Suppressor macrophage treated with lipopolysaccharide for 4 hours (primary cell): ENCODE results near the gene FAM53A.

ENCODE experiments used
- DNase-seq: peaks from one replicate; pipeline ENCODE4 v3.0.0-alpha.2; 2020

FAM53A gene, protein sequence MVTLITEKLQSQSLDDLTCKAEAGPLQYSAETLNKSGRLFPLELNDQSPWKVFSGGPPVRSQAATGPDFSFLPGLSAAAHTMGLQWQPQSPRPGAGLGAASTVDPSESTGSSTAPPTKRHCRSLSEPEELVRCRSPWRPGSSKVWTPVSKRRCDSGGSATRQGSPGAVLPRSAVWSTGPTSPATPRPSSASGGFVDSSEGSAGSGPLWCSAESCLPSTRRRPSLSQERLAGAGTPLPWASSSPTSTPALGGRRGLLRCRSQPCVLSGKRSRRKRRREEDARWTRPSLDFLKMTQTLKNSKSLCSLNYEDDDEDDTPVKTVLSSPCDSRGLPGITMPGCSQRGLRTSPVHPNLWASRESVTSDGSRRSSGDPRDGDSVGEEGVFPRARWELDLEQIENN

DNA sequence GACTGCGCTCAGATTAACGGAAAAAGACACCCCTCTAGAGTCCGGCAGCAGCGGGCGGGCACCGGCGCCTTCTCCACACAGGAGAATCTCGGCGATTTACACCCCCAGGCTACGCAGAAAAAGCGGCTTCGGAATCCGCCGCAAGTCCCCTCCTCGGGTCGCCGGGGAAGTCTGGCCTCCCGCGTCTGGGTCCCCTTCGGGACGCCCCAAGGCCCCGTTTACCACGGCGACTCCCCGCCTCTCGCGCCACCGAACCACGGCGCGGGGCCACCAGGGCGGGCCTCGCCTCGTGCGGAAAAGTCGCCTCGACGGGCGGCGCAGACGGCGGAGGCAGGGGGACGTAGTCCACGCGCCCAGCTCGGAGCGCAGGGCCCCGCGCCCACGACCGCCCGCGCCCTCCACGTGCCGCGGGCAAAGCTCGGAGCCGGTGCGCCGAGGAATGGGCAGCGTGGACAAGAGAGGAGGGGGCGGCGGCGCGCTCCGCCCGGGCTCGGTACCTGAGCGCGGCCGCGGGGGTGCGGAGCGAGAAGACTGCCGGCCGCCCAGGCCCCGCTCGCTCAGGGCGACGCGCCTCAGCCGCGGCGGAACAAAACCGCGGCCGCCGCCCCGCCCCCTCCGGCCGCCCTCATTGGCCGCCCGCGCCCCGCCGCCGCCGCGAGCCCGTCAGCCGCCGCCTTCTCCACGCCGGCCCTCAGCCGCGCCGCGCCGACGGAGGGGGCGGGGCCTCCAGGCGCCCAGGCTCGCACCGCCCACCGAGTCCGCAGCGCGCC is at the start of gene FAM53A:
Gene FAM53A (minus strand): TSS at position 578 of the 770 bp plus-strand sequence. CDS start 15,572 bp downstream, outside the sequence.
- peak; percentile 95 for DNase-seq

DNA sequence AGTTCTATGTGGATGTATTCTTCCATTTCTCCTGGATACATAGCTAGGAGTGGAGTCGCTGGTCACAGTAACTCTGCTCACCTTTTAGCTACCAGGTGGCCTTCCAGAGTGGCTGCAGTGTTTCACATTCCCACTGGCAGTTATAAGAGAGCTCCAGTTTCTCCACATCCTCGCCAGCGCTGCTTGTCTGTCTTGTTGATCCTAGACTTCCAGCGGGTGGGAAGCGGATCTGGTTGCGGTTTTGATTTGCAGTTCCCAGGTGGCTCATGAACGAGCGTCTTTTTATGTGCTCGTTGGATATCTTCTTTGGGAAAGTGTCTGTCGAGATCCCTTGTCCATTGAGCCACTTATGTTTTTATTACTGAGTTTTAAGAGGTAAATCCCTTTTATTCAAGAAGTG is 48.8 kb upstream of the FAM53A start:
- DNase-seq: no peak

DNA sequence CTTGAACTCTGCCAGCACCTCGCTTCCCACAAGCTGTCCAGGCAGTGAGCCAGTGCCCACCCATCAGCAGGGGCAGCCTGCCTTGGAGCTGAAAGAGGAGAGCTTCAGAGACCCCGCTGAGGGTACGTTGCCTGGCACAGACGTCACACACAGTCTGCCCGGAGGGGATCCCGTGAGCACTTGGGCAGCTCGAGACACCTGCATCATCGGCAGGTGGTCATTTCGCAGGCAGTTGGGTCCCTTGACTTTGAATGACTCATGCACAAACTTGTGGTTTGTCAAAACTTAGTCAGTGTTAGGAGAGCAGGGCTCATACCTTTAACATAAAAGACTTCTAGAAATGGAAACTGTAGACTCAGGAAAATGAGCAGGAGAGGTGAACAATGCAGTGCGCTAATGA is 47.1 kb upstream of the FAM53A start:
- DNase-seq: no peak

DNA sequence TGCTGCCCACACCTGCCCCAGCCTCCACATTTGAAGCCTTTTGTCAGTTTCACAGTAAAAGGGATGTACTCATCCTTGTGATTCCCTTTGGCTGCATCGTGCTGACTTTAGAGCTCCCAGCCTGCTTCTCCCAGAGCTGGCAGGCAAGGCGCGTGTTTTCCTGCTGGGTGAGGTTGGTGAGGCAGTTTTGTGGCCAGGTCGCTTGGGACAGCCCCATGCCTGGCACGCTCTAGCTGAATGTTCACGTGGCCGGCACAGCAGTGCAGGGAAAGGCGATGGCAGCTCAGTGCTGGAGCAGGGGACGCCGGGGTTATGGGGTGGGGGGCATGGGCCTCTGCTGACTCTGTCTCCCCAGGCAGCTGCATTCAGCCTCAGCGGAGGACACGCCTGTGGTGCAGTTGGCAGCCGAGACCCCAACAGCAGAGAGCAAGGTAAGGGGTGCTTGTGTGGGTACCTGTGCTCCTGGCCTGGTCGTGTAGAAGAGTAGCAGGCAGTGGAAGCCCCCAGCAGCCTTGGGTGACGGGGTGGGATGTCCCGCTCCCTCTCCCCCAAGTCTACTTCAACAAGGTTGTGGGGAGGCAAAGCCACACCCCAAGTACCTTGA is 46.5 kb upstream of the FAM53A start:
- no peak for DNase-seq

DNA sequence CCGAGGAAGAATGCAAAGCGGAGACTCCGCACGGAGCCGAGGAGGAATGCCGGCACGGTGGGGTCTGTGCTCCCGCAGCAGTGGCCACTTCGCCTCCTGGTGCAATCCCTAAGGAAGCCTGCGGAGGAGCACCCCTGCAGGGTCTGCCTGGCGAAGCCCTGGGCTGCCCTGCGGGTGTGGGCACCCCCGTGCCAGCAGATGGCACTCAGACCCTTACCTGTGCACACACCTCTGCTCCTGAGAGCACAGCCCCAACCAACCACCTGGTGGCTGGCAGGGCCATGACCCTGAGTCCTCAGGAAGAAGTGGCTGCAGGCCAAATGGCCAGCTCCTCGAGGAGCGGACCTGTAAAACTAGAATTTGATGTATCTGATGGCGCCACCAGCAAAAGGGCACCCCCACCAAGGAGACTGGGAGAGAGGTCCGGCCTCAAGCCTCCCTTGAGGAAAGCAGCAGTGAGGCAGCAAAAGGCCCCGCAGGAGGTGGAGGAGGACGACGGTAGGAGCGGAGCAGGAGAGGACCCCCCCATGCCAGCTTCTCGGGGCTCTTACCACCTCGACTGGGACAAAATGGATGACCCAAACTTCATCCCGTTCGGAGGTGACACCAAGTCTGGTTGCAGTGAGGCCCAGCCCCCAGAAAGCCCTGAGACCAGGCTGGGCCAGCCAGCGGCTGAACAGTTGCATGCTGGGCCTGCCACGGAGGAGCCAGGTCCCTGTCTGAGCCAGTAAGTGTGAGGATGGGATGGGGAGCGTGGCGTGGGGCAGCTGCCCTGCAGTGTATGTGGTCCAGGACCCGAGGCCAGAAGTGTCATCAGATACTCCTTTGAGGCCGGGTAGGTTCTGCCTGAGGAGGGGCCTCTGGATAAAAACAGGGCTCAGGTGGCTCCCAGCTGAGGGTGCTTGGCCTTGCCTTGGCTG is 44.2 kb upstream of the FAM53A start:
- no peak for DNase-seq

DNA sequence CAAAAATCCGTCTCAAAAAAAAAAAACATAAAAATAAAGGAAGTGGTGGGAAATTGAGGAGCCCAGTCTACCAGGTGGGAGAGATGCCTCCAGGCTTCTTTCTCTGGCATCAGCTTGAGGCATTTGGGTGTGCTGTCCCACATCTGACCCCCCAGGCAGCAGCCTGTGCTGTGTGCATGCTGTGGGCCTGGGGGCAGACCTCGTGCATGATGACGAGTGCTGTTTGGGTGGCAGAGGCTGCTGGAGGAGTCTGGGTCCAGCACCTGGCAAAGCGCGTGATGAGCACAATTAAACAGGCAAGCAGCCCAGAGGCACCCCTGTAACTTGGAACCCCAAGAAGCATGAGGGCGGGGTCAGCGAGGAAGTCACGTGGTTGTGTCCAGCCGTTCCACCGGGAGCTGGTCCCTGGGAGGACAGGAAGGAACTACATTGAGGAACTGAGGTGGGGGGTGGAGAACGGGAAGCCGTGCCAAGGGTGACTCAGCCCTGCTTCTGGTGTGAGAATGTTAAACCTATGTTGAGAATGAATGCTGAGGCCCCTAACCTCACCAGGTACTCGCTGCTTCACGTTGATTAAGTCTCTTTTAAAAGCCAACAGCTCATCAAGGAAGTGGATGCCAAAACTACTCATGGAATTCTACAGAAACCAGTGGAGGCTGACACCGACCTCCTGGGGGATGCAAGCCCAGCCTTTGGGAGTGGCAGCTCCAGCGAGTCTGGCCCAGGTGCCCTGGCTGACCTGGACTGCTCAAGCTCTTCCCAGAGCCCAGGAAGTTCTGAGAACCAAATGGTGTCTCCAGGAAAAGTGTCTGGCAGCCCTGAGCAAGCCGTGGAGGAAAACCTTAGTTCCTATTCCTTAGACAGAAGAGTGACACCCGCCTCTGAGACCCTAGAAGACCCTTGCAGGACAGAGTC is 43.3 kb upstream of the FAM53A start:
- peak; percentile 79 for DNase-seq

DNA sequence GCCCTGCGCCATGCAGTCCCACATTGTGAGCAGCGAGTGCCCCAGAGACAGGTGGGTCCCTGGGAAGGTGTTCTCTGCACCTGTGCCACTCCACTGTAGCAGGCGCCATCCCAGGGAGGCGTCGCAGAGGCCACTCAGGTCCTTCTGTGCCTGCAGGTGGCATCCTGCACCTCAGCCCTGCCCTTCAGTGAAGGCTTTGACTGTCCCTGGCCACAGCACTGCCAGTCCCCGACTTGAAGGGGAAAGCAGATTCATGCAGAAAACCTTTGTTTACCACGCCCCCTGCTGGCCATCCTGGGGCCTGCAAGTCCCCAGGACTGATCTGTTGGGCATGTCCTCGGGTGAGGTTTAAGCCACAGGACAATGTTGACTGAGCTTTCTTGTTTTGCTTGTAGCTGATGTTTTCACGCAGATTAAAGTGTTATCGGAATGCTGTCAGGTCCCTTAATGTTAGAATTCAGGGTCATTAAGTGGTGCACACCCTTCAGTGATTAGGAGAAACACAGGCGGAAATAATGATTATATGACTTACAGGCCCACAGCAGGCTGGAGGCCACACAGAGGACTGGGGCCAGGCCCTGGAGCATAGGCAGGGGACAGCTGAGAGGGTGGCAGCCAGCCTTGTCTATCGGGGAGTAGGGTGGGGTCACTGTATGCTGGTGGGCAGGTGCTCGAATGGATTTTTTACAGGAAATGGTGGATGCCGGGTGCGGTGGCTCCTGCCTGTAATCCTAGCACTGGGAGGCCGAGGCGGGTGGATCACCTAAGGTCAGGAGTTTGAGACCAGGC is 42.2 kb upstream of the FAM53A start:
- peak; percentile 93 for DNase-seq

DNA sequence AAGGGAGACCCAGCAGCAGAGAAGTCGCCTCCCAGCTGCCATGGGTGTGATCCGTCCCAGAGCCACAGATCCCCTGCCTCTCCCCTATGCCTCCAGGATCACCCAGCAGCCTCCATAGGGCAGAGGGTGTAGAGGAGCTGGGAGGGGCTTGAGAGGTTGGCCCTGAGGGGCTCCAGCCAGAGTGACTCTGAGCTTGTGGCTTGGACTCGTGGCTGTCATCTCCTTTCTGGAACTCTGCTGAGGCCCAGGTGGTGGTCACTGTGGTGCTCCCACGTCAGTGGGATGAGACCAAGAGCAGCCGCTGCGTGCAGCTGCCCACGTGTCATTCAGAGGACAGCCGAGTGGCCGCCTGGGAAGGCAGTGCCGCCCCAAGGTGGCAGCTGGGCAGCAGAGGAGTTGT is 41.4 kb upstream of the FAM53A start:
- DNase-seq: no peak

DNA sequence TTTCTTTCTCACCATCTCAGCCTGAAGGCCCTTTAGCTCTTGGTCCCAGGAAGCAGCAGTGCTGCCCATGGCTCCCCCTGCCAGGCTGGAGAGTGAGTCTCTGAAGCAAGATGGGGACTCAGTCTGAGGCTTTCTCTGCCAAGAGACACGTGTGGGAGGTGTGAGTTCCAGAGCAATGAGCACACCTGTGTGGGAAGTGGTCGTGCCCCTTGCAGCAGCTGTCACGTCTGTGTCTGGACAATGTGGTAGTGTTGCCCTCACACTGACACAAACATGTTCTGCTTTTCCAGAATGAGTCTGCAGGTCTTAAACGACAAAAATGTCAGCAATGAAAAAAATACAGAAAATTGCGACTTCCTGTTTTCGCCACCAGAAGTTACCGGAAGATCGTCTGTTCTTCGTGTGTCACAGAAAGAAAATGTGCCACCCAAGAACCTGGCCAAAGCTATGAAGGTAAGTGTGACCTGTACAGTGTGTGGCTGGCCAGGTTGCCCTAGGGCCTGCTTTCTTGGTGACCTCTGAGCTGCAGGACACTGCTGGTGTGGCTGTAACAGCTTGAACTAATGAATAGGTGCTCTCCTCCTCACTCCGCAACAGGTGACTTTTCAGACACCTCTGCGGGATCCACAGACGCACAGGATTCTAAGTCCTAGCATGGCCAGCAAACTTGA is 39.2 kb upstream of the FAM53A start:
- peak; percentile 65 for DNase-seq

DNA sequence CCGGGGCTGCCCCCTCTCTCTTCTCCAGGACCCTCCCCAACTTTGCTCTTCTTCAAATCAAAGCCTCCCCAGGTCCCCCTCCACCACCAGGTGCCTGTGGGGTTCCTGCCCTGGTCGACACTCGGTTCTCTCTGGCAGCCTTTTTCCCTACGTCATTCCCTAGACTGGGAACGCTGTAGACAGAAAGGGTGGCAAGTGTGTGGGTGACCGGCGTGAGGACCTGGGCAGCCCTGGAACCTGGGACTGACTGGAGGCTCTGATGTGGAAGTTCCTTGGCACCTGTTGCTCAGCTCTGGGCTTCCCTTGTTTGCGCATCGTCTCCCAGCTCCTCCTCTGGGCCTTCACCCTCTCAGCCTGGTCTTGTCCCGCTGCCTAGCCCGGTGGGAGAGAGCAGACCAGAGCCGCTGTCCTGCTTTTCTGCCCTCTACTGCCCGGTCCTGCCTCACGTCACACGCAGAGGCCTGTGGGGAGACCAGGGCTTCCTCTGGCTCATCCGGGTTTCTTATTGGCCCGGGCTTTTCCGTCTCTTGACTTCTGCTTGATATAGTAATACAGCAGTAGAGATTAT is 38.5 kb upstream of the FAM53A start:
- DNase-seq: peak; percentile 53

DNA sequence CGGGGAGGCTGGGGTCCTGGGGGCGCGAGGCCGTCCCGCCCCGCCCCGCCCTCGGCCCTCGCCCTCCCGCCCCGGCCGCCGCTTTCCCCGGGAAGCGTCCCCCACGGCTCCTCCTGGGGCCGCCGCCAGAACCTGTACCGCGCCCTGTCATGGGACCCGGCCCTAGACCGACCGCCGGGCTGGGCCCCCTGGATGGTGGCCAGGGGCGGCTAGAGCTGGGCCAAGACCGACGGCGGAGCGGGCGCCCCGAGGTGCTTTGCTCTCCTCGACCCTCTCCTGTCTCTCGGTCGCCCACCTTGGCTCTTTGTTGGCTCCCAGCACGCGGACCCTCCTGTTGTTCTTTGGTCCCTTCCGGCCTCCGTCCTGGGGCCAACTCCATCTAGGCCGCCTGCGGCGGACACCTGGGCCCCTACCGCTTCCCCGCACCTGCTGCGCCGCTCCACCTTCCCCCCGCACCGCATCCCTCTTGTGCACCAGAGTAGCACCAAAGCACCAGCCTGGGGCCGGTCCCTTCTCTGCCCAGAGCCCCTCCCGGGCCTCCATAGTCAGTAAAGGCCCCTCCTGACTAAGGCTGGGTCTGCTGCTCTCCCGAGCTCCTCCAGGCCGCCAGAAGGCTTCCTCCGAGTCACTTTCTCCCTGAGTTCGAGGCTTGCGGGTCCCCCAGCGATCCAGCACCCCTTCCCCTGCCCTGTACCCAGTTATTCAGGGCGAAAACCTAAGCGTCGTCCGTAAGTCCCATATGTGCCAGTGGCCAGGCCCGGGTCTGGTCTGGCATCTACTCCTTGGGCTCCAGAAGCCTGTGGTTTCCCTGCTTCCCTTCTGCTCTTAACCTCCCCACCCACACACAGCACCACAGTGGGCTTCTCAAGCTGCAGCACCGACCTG is 37.8 kb upstream of the FAM53A start:
- DNase-seq: no peak

DNA sequence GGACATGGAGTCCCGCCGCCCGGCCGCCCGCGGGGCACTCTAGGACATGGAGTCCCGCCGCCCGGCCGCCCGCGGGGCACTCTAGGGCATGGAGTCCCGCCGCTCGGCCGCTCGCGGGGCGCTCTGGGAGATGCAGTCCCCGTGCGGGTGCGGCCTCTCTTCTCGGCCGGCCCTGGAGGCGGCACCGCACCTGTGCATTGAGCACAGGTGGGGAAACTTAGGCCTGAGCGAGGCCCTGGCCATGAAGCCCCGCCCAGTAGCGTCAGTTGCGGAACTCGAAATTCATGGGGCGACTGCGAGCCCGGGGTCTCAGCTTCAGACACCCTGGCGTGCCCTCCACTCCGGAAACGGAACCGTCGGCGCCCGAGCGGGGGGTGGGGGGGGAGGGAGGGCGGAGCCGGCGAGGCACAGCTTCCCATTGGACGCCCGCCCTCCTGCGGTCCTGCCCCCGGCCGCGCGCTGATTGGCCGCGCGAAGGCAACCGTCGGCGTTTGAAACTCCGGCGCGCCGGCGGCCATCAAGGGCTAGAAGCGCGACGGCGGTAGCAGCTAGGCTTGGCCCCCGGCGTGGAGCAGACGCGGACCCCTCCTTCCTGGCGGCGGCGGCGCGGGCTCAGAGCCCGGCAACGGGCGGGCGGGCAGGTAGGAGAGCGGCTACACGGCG is 37.0 kb upstream of the FAM53A start, which contains the start of the genes TACC3 and TMEM129:
Gene TACC3 (plus strand): TSS at position 519 of the 663 bp plus-strand sequence. CDS start 1,901 bp downstream, outside the sequence.
Gene TMEM129 (minus strand): TSS at position 321 of the 663 bp plus-strand sequence. CDS start 486 bp downstream, outside the sequence.
- peak; percentile 95 for DNase-seq

DNA sequence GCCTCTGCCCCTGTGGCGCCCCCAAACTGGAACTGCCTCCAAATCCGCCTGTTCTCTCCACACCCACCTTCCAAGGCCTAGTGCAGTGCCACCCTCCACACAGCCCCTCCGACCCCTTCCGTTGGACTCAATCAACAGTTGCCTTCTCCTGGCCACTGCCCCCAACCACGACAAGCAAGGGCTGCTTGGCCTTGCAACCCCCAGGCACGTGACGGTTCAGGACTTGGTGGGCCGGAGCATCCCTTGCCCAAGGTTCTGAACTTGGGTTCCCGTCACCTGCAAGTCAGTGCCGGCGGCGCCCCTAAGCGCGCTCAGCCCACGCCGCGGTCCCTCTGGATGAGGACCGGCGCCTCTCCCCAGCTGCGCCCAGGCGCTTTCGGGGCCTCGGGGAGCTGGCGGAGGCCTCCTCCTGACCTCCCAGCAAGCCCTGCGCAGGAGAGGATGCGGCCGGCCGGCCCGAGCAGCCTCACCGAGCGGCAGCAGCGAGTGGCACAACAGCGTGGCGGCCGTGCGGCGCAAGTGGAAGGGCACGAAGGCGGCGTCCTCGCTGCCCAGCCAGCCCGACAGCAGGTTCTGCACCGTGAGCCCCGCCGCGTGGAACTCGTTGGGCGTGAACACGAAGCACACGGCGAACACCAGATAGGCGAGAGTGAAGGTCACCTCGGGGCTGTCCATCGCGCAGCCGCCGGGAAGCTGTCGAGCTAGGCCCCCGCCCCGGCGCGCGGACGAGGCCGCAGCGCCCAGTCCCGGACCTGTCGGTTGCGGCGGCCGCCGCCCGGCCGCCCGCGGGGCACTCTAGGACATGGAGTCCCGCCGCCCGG is 36.3 kb upstream of the FAM53A start:
- DNase-seq: peak; percentile 42

DNA sequence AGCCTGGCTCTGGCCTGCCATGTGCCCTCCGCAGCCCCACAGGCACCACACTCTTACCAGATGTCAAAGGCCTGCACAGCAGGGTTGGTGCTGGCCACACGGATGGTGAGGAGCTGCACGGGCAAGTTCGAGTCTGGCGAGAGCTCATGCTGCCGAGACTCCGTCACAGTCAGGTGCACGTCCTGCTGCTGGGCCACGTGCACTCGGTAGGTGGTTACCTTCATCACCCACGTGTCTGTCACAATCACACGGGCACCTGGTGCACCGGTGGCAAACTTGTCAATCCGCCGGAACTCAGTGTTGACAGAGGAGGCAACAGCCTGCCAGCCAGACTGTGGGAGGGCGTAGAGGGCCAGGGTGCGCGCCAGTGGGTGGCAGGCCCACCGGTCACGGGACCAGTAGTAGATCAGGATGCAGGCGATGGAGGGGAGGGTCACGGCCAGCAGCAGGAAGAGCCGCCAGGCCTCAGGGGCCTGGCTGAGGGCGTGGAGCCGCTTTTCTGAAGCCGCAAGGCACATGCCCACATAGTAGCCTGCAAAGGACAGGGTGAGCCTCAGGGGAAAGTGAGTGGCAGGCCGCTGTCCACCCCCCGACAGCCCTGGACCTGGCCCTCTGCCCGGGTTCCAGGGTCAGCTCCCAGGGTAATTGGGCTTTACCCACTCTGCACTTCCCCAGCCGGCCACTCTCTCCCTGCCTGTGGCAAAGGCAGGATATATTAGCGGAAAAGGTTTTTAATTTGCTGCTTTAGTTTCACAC is 34.2 kb upstream of the FAM53A start:
- DNase-seq: no peak

DNA sequence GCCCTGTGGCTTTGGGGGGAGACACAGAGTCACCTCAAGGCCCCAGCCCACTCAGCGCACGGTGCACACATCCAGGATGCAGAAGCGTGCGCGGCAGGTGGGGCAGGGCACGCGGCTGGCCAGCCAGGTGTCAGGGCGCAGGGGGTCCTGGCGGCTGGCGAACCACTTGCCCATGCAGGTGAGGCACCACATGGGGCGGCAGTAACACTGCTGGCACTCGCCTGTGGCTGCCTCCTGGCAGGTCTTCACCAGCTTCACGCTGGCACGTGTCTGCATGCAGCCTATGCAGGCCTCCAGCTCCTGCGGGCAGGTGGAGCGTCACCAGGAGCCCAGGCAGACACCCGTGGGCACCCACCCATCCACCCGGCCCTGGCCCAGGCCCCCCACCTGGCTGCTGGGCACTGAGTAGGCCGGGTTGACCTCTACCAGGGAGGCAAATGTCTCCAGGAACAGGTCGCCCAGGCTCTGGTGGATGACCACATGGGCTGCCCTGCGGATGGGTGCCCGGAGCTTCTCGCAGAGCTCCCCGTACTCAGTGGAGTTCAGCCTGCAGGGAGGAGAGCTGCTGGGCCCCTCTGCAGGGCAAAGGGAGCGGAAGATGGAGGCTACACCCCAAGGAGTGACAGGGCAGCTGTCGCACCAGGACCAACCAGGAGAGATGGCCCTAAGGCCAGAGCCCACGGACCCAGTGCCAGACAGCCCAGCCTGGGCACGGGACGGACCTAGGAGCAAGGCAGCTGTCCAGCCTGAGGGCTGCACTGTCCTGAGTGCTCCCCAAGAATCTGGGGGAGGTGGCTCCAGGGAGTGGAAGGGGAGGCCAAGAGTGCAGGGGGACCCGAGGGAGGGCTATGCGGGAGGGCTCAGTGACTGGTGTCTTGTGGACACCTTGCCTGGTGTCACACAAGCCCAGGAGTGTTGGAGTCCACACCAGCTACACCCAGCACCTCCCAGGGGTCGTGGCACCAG is 33.3 kb upstream of the FAM53A start:
- DNase-seq: no peak
